GM19452 (cell line): ENCODE data around the gene CACNB4.

ENCODE experiments used
- ATAC-seq: cut with Tn5 transposase; IDR thresholded peaks from one replicate; pipeline ENCODE4 v1.9.1; 2021; ENCODE audit not compliant: unreplicated experiment

Gene CACNB4

DNA sequence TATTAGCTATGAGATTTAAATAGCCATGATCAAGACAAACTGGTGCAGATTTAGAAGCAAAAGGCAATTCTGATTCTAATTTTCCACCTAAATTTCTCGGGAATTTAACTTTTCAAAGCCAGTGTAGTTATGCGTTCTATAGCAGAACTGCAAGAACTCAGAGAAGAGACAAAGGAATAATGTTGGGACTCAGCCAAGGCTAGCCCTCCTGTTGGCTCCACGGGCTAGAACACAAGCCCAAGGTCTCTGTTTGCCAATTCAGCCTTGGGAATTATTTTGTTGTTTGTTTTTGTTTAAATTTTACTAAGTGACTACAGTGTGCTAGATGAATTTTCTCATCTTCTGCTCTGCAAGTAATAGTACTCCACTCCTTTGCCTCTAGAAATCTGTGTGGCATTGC lies 121.2 kb downstream of the CACNB4 start:
- no peak for ATAC-seq

DNA sequence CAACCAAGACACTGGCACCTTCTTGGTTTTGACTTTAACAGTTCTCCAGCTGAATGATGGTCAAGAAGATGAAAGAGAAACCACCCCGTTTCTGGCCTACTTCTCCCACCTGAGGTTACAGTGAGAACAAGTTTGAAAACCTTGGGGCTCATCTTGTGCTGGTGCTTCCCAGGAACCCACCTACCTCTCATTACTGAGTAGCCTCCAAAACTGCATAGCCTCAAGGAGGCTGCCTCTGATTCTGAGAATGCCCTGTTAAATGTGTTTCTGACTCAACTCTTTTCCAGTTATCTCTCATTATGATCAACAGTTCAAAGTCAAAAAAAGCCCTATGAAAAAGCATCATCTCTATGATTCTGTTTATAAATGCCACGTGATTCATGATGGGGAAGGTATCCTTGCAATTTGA lies 121.9 kb downstream of the CACNB4 start:
- ATAC-seq = peak; percentile 90

DNA sequence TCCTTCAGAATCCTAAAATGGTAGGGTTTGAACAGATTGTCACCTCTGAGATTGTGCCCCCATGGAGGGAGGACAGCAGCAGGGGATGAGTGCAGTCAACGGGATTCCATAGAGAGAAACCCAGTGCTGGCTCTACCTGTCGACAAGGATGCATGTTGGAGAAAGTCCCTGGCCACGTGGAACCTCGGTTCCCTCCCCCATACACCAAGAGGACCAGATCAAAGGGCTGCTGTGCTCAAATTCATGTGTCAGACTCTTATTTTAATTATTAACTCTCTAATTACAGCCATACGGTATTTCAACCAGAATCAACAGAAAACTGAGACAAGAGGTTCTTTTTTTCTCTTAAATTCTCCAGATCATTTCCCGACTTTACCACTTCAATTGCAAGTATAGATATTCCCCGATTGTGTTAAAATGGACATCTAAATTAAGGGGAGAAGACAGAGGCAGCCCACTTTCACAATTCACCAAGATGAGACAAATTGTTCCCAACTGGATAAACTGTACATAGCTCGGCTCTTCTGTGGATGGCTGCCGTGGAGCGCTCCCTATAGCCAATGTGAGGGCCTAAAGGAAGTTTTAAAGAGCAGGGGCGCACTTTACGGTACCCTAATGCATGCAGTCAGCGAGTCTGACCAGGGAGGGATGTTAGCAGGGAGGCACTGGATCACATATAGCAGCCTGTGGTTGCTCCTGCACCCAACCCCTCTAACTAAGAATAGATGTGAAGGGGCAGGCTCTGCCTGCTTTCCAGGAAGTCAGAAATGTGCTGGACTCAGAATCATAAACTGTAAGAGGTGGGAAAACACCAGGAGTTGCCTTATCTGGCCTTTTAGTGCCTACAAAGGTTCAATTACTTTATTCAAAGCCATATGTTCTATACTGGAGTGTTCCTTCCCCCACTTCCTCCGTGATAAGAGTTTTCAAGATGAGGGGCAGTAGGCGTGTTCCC lies 123.1 kb downstream of the CACNB4 start:
- ATAC-seq = no peak

DNA sequence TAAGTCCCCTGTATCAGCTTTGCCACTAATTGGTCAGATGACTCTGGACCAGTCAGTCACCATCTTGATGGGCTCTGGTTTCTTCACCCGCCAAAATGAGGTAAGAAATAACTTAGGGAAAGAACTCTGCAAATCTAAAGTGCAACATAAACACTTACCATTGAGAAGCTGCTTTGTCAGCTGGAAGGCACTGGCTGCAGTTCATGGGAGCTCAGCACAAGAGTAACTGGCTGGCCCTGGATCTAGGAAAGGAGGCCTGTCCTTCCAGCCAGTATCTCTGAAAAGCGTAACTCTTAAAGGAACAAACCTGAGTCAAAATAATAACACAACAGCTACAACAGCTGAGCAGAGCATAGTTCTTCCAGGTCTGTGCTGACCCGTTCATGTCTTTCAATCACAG lies 123.9 kb downstream of the CACNB4 start:
- ATAC-seq = no peak

DNA sequence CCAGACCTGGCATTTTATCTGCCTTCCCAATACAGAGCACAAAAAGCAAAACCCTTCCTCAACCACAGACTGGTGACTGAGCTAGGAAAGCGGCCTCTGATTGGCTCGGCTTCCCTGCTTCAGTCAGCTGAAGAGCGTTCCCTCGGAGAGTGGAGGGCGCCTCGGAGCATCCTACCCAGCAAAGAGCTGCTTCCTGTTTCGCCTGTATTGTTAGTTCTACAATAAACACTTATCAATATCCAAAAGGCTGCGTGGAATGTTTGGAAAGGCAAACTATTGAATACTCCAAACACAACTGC lies 125.0 kb downstream of the CACNB4 start:
- ATAC-seq = no peak

DNA sequence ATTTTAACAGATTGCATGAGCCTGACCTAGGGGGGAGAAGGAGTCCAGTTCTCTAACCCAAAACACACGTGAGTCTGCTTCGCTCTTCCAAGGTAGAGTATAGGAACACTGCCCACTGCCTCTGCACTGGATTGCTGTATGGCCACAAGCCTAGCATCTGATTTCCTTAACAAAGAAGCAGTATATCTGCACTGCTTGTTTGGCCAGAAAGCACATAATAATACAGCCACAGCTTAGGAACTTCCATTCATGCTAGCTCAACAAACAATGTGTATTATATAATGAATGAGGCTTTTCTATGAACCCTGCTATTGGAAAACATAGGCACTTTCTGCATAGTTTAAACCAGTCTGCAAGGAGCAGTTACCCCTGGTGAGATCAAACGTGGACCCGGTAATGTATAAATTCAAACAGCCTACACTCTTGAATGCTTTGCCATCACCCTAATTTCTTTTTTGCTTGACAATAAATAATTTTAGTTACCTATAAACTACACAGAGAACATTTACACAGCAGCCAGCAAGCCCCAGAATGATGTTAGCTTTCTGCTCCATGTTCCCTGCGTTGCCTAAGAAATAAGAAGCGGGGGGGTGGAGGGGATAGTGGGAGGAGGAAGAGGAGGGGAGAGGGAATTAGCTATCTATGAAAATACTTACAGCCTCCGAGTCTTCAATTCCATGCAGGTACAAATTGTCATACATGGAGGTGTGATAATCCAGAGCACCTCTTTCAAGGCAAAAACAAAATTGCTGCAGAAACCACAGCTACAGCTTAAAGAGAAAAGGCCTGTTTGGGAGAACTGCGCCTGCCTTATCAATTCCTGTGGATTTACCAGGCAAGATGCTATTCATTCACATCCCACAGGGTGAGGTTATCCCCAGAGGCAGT lies 125.6 kb downstream of the CACNB4 start:
- no peak for ATAC-seq

DNA sequence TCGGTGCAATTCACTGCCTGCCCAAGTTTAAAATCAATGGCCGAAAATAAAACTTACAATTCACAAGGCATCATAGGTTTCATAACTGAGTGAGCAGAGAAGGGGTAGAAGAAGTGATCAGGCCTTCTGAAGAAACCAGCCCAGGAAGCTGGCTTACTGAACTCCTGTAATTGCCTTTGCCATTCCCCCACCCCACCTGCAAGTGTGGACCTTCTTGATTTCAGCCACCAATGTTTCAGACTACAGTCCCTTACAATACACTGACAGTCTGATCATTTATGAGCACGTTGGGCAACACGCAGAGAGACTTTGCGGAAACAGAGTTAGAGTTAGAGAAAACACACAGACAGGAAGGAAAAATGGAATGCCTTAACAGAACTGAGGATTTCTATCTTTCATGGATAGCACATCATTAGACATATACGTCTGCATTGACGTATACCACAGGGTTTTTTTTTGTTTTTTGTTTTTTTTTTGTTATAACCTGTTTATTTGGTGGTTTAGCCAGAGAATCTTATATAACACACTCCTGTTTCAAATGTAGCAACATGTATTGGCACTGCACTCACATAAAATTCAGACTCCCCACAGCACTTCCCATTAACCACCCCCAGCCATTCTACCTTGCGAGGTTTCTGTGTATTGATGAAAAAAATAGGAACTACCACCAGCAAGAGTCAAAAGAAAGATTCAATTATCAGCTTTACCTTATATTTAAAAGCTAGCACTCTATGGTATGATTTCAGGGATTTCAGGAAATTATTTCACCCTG lies 126.4 kb downstream of the CACNB4 start:
- no peak for ATAC-seq

DNA sequence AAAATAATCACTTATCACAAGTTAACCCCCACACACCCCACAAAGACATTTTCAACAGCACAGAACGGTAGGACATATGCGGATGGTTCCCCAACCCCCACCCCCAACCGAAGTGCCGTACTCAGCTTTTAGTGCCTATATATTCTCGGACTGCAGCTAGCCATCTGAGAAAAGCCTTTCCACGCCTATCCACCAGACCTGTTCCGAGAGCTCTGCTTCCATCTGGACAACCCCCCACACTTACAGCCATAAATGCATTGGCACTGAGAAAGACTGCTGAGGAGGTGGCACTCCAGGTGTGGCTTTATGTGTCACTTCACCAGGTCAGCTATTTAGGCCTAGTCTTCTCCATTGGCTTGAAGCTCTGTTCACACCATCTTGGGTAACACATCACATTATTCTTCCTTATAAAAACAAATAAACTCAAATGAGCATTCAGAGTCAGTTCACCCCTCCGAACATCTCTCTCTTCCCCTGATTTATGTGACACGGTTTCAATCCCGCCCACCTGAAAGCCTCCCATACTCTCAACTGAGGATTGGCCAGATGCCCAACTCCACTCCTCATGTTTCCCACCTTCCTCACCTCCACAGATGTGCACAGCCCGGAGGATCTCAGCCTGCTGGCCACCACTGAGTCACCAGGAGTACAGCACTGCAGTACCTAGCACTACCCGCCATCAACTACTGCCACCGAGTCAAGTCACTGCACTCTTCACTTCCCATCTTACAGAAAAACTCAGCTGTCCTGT lies 127.4 kb downstream of the CACNB4 start:
- no peak for ATAC-seq

DNA sequence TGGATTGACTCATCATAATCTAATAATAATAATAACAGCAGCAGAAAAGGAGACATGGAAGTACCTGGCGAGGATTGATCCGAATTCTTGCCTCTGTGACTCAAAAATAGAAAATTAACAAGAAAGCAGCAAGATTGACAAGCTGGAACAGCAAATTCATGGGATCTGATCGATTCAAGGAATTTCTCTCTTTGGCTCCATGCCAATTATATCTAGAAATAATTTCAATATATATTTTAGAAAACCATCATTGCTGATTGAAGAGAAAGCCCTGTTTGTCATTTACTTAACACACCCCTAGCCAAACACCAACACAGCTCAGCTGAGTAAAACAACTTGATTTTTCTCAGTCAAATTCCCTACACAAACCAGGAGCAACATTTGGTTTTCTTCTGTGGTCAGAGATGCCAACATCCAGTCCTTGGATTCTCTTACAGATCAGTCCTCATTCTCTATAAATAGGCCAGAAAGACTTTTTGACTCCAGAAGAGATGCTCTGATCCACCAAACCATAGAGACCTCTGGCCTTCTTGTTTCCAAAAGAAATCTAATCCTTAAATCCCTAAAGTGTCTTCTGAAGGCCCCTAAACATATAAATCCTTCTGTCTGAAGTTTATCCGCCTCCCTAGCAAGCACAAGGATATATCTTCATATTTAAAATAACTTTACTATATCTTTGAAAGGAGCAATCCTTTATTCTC lies 129.9 kb downstream of the CACNB4 start:
- no peak for ATAC-seq

DNA sequence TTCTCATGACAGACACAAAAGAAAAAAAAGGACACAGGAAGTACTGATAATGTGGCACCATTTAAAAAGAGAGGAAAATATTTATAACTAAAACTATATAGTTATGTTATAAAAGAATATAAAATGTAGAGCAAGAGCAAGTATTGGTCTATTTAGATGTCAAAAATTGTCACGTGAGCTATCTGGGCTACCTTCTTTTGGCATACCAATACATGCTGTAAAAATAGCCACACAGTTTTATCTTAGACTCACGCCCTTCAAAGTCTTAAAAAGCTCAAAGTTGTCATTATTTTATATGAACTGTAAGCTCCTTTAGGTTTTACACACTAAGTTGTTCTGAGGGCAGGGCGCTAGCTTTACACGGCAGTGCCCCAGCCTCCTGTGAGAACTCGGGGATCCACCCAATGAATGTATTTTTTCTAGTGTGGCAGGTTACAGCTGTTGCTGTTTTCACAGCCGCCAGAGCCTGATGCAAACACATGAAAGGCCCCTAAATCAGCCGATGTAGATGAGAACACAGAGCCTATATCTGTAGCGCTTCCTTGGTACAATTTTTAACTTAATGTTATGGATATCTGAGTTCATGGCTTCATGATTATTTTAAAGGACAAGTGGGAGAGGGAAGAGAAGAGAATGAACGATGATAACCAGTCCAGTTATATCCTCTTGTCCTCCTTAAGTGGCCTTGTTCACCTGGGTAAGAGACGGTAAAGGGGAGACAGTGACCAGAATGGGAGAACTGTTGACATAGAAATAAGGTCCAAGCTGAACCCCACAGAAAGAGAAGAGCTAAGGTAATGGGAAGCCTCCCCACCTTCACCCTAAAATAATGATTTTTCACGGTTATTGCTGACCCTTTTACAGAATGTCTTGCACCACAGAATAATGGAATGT lies 130.8 kb downstream of the CACNB4 start:
- no peak for ATAC-seq

DNA sequence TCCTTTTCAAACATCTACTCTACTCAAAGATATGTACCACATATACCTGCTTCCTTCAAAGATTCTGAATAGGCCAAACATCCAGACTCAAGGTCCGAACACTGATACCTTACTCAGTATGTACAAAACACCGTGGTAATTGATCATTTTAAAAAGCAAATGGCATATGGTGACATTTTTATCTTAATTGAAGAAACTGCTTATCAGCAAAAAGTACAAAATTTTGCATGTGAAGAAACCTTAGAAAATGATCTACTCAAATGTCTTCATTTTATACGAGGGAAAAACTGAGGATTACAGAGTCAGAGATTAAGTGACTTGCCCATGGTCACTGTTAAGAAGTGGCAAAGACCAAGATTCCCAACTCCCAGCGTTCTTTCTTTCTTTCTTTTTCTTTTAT lies 133.0 kb downstream of the CACNB4 start:
- ATAC-seq = no peak

DNA sequence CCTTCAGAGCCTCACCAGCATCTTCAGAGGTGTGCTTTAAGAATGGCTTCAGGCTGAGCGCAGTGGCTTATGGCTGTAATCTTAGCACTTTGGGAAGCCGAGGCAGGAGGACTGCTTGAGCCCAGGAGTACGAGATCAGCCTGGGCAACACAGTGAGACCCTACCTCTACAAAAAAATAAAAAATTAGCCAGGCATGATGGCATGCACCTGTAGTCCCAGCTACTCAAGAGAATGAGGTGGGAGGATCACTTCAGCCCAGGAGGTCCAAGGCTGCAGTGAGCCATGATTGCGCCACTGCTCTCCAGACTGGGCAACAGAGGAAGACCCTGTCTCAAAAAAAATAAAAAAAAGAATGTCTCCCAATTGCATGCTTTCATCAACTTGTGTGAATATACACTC lies 137.3 kb downstream of the CACNB4 start:
- no peak for ATAC-seq

DNA sequence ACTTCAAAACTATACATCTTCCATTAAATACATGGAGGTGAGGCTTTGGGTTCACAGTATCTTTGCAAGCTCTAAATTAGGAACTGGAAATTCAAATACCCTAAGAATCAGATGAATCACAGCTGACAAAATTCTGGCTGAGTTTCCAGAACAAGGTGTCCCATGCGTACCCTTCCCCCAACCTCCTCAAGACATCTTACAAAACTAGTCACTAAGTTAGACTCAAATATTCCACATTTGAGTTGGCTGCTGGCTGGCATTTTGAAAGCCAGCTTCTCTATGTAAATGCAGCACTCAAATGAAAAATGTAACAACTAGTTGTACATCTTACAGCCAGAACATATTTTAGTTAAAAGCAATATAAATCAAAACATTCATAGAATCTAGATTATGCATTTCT lies 139.6 kb downstream of the CACNB4 start:
- no peak for ATAC-seq

DNA sequence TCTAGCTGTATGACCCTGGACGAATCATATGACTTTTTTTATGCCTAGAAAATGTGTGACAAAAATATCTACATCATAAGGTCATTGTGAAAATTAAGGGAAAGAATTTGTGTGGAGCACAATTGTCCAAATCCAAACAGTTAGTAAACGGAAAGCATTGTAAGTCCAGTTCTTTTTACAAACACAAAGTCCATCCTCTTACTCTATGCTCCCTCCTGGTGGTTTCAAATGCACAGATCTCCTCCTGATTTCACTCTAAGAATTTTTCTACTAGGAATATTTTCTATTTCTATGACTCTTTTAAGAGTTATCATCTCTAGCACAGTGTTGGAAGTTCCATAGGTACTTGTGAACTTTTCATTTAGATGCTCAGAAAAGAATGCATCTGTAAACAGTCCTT lies 145.4 kb downstream of the CACNB4 start:
- no peak for ATAC-seq

DNA sequence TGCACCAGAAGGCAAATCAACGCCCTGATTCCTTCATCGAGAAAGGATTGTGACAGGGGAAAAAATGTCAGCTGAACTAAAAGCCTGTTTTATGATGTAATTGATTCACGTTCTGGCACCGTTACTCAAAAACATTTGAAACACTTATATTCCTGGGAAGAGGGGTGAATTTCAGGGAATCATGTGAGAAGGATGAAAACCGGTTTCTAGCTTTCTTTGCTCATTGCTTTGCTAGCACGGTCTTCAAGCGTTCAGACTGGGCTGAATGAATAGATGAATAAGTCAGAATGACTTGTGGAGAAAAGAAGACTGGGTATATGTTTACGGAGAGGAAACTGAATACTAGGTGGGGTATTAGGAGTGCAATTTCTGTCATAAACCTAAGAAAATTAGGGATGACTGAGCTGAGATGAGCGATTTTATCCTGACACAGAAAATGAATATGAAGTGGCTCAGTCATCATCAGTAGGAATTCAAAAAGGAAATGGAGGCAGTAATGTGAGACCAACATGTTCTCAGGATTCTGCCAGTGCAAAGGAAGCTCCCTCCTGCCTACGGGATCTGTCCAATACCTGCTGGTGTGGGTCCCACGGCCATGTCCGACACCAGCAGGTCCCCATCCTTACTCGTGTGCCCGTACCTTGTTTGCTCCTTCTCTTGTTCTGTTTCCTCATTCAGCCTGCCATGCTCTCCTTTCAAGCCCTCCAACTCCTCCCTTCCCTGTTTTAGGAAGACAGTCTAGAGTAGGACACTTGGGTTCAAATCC lies 146.0 kb downstream of the CACNB4 start:
- ATAC-seq = no peak

DNA sequence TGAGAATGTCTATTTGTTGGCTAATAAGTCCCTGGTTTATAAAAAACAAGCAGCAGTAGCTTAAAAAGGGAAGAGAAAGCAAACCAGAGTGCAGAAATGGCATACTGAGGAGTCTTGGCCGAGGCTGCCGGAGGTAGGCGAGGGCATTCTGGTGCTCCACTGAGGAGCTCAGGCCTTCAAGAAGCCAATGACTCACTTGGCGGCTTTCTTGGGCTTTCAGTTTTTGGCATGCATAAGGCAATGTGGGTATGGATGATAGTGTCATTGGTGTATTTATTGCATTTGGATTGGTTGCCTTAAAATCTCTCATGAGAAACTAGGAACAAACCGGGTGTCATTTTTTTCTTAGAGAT lies 151.1 kb downstream of the CACNB4 start:
- no peak for ATAC-seq

DNA sequence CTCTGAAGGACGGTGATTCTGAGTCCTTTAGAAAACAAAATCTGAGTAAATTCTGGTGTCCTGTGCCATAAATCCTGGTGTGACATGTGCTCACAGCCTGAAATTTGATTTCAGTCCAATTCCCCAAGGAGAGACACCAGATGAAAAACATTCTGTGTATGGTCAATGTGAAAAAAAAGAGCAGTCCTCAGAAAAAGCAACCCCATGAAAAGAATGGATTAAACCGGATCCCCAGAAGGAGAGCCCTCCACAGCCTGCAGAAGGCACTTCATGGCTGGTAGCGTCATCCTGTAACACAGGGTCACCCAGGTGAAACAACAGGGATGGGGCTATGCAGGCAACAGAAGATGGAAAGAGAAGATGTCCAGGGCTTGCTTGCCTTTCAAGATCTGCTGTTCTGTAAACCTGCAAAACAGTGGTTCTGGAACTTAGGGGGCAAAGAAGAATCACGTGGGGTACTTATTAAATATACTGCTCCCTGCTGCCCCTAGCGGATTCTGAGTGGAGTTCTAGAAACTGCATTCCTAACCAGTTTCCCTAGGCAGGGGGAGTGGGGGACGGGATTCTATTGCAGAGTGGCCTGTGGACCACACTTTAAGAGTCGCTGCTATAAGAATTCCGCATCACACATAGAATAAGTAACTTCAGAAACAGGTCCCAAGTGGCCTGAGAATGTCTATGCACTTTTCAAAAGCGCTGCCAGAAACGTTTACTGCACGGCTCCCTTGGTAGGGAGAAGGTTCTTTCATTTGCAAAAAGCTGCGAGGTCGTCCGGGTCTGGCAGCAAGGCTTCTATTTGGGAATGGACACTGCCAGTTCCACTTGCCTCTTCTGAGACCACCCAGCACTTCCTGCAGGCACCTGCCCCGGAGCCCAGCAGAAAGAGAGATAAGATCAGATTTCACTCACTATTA lies 151.7 kb downstream of the CACNB4 start:
- ATAC-seq = no peak
